OCI-LY3 (cell line): ENCODE results near the gene STON2.

Source experiments
- H2AFZ ChIP-seq: fragments of 200-600, 300-600 bp; shearing (Covaris generic); 2 replicates; pipeline ENCODE4 v1.6.0; 2014; ENCODE audit warnings: antibody characterized with exemption, low read depth, low read length
- H3K27ac ChIP-seq: fragments of 200-600, 300-600 bp; sonication (generic); 2 replicates; pipeline ENCODE4 v1.5.1; 2014; ENCODE audit warnings: mild to moderate bottlenecking, low read length, moderate library complexity, mixed read lengths
- H3K27me3 ChIP-seq: fragments of 200-600, 300-600 bp; sonication (generic); 2 replicates; pipeline ENCODE4 v1.6.1; 2014; ENCODE audit warnings: low read depth, low read length, mixed read lengths
- H3K36me3 ChIP-seq: fragments of 200-600, 300-600 bp; sonication (generic); replicated peaks from 2 replicates; pipeline ENCODE3; 2014; ENCODE audit warnings: low read depth, low read length, mixed read lengths
- H3K4me1 ChIP-seq: fragments of 300-600, 200-600 bp; sonication (generic); 2 replicates; pipeline ENCODE4 v1.6.1; 2014; ENCODE audit warnings: low read length, mixed read lengths
- H3K4me2 ChIP-seq: fragments of 200-600, 300-600 bp; sonication (generic); 2 replicates; pipeline ENCODE4 v1.6.1; 2014; ENCODE audit warnings: low read length, mixed read lengths
- H3K4me3 ChIP-seq: fragments of 300-600, 200-600 bp; sonication (generic); 2 replicates; pipeline ENCODE4 v1.5.1; 2014; ENCODE audit warnings: antibody characterized with exemption, mild to moderate bottlenecking, low read length, moderate library complexity
- H3K79me2 ChIP-seq: fragments of 300-600, 200-600 bp; shearing (Covaris generic); 2 replicates; pipeline ENCODE4 v1.6.1; 2014; ENCODE audit warnings: mild to moderate bottlenecking, low read length, mixed read lengths
- H3K9ac ChIP-seq: fragments of 300-600, 200-600 bp; shearing (Covaris generic); 2 replicates; pipeline ENCODE4 v1.6.0; 2014; ENCODE audit warnings: mild to moderate bottlenecking, low read length, moderate library complexity
- H3K9me3 ChIP-seq: fragments of 200-600, 300-600 bp; shearing (Covaris generic); 2 replicates; pipeline ENCODE4 v1.6.1; 2014; ENCODE audit warnings: low read length, mixed read lengths; ENCODE audit not compliant: insufficient read depth
- H4K20me1 ChIP-seq: fragments of 200-600, 300-600 bp; sonication (generic); 2 replicates; pipeline ENCODE4 v1.6.1; 2016; ENCODE audit warnings: low read length, mixed read lengths; ENCODE audit not compliant: insufficient read depth
- CTCF ChIP-seq: fragments of 200-600, 300-600 bp; sonication (generic); IDR thresholded peaks from 2 replicates; pipeline ENCODE4 v1.5.1; 2014; ENCODE audit warnings: antibody characterized with exemption, low read length, low read depth
- EZH2phosphoT487 ChIP-seq: fragments of 200-600 bp; shearing (Covaris generic); IDR thresholded peaks from 2 replicates; pipeline ENCODE4 v1.6.1; 2018; ENCODE audit warnings: antibody characterized with exemption, mixed run types, low read depth

STON2 gene

GRCh38 chr14:81366884-81367283 is 33.2 kb downstream of the STON2 start:
- Histone ChIP-seq H3K36me3 (no peaks in the 10 kb centered on the region), H3K27ac (no peak overlapping the region), H3K9ac (no peak overlapping the region)

GRCh38 chr14:81366214-81366613 is 33.9 kb downstream of the STON2 start:
- Histone ChIP-seq H3K27ac (no peak overlapping the region), H3K79me2 (no peaks in the 10 kb centered on the region), H3K27me3 (0 out of 2 replicates have a peak, but pooled peaks cover 3% of the 10 kb centered on the region), H3K4me3 (no peak overlapping the region), H3K4me2 (no peak overlapping the region), H4K20me1 (no peaks in the 10 kb centered on the region), H3K4me1 (no peaks in the 10 kb centered on the region), H3K9me3 (no peaks in the 10 kb centered on the region), H2AFZ (no peak overlapping the region), H3K36me3 (no peaks in the 10 kb centered on the region), H3K9ac (no peak overlapping the region)
- TF ChIP-seq CTCF = no peak
- no peak for TF ChIP-seq EZH2phosphoT487

More at GRCh38 chr14:81366884-81367283, 33.2 kb downstream of the STON2 start:
- Histone ChIP-seq H4K20me1 (no peaks in the 10 kb centered on the region), H3K79me2 (no peaks in the 10 kb centered on the region), H3K9me3 (no peaks in the 10 kb centered on the region), H3K4me3 (no peak overlapping the region), H3K27me3 (0 out of 2 replicates have a peak, but pooled peaks cover 3% of the 10 kb centered on the region), H2AFZ (no peak overlapping the region), H3K4me2 (no peak overlapping the region), H3K4me1 (no peaks in the 10 kb centered on the region)
- no peak for TF ChIP-seq CTCF
- TF ChIP-seq EZH2phosphoT487 = no peak

- H3K4me2 ChIP-seq = no peak overlapping the region
- H3K9ac ChIP-seq = no peak overlapping the region
- no peaks in the 10 kb centered on the region for H3K36me3 ChIP-seq
- H3K79me2 ChIP-seq = no peaks in the 10 kb centered on the region
- H3K27me3 ChIP-seq = no peaks in the 10 kb centered on the region
- no peaks in the 10 kb centered on the region for H4K20me1 ChIP-seq
- no peak overlapping the region for H2AFZ ChIP-seq
- H3K9me3 ChIP-seq = no peaks in the 10 kb centered on the region
- TF ChIP-seq CTCF (no peak), EZH2phosphoT487 (no peak)
- no peak overlapping the region for H3K27ac ChIP-seq
- H3K4me1 ChIP-seq = no peaks in the 10 kb centered on the region
- H3K4me3 ChIP-seq = no peak overlapping the region
These were observed 36.3 kb downstream of the STON2 start for GRCh38 chr14:81363746-81364378.

- Histone ChIP-seq H3K9ac (no peak overlapping the region), H3K4me1 (no peaks in the 10 kb centered on the region), H4K20me1 (no peaks in the 10 kb centered on the region), H3K4me3 (no peak overlapping the region), H3K4me2 (no peak overlapping the region), H3K27ac (no peak overlapping the region), H3K9me3 (no peaks in the 10 kb centered on the region), H3K36me3 (no peaks in the 10 kb centered on the region), H3K79me2 (no peaks in the 10 kb centered on the region), H2AFZ (no peak overlapping the region), H3K27me3 (no peaks in the 10 kb centered on the region)
- no peak for TF ChIP-seq EZH2phosphoT487
- no peak for TF ChIP-seq CTCF
These were observed 46.3 kb downstream of the STON2 start for GRCh38 chr14:81353691-81354323.
